Trophoblast cell (in vitro differentiated cells and primary cell): ENCODE data around the gene NMUR1.

Source experiments
- DNase-seq, 2 donors: peaks; one replicate each; pipeline ENCODE4 v3.0.0-alpha.2; 2016
- H2AFZ ChIP-seq: 2 replicates; pipeline ENCODE4 v1.6.1; 2013; ENCODE audit warnings: low read length, moderate library complexity, mild to moderate bottlenecking; ENCODE audit not compliant: insufficient read depth, poor library complexity
- H2AK5ac ChIP-seq: 2 replicates; pipeline ENCODE4 v1.6.1; 2013; ENCODE audit warnings: mild to moderate bottlenecking, low read length
- H2BK120ac ChIP-seq: 2 replicates; pipeline ENCODE4 v1.6.1; 2013; ENCODE audit warnings: low read length, mild to moderate bottlenecking, moderate library complexity; ENCODE audit not compliant: insufficient read depth, poor library complexity
- H2BK12ac ChIP-seq: 2 replicates; pipeline ENCODE4 v1.6.1; 2013; ENCODE audit warnings: mild to moderate bottlenecking, low read length, moderate library complexity
- H2BK5ac ChIP-seq: 2 replicates; pipeline ENCODE4 v1.6.1; 2013; ENCODE audit warnings: low read length, low read depth, moderate library complexity, mild to moderate bottlenecking; ENCODE audit not compliant: poor library complexity
- H3K14ac ChIP-seq: 2 replicates; pipeline ENCODE4 v1.6.1; 2013; ENCODE audit warnings: mild to moderate bottlenecking, low read length
- H3K18ac ChIP-seq: 2 replicates; pipeline ENCODE4 v1.6.1; 2013; ENCODE audit warnings: mild to moderate bottlenecking, low read length
- H3K23ac ChIP-seq: 2 replicates; pipeline ENCODE4 v1.6.1; 2013; ENCODE audit warnings: low read length
- H3K27ac ChIP-seq: 2 replicates; pipeline ENCODE4 v1.5.1; 2013; ENCODE audit warnings: low read depth, mild to moderate bottlenecking, inconsistent platforms, low read length, moderate library complexity
- H3K27me3 ChIP-seq: 2 replicates; pipeline ENCODE4 v1.6.1; 2013; ENCODE audit warnings: inconsistent platforms, mild to moderate bottlenecking, low read length, moderate library complexity; ENCODE audit not compliant: insufficient read depth
- H3K36me3 ChIP-seq, 2 experiments: 1 replicate in 1 of 2; 2 replicates in 1 of 2; pipeline ENCODE4 v1.6.1; 2013; ENCODE audit warnings: low read length in 2 of 2, mild to moderate bottlenecking in 2 of 2, moderate library complexity in 1 of 2; ENCODE audit not compliant: insufficient read depth in 2 of 2, control insufficient read depth in 1 of 2
- H3K4ac ChIP-seq: 2 replicates; pipeline ENCODE4 v1.6.1; 2013; ENCODE audit warnings: low read depth, mild to moderate bottlenecking, low read length, moderate library complexity
- H3K4me1 ChIP-seq, 2 experiments: 1 replicate in 1 of 2; 2 replicates in 1 of 2; pipeline ENCODE4 v1.6.1; 2013; ENCODE audit warnings: low read length in 2 of 2, mild to moderate bottlenecking in 2 of 2, moderate library complexity in 1 of 2; ENCODE audit not compliant: insufficient read depth in 2 of 2, control insufficient read depth in 1 of 2
- H3K4me2 ChIP-seq: 2 replicates; pipeline ENCODE4 v1.6.1; 2013; ENCODE audit warnings: inconsistent platforms, mild to moderate bottlenecking, low read length, moderate library complexity
- H3K4me3 ChIP-seq: 2 replicates; pipeline ENCODE4 v1.5.1; 2013; ENCODE audit warnings: mild to moderate bottlenecking, low read depth, low read length, inconsistent platforms
- H3K79me1 ChIP-seq: one replicate; pipeline ENCODE4 v1.6.1; 2013; ENCODE audit warnings: low read length
- H3K79me2 ChIP-seq: 2 replicates; pipeline ENCODE4 v1.6.1; 2013; ENCODE audit warnings: low read length, mild to moderate bottlenecking; ENCODE audit not compliant: control insufficient read depth, insufficient read depth, poor library complexity
- H3K9ac ChIP-seq: 2 replicates; pipeline ENCODE4 v1.6.1; 2013; ENCODE audit warnings: mild to moderate bottlenecking, low read length
- H3K9me3 ChIP-seq: 2 replicates; pipeline ENCODE4 v1.6.1; 2013; ENCODE audit warnings: low read depth, mild to moderate bottlenecking, control low read depth, inconsistent platforms, low read length; ENCODE audit not compliant: insufficient read depth
- H4K12ac ChIP-seq: 2 replicates; pipeline ENCODE4 v1.6.1; 2013; ENCODE audit warnings: low read depth, mild to moderate bottlenecking, low read length, moderate library complexity
- H4K8ac ChIP-seq: 2 replicates; pipeline ENCODE4 v1.6.1; 2013; ENCODE audit warnings: low read depth, mild to moderate bottlenecking, low read length, moderate library complexity
- H4K91ac ChIP-seq: one replicate; pipeline ENCODE4 v1.6.1; 2013; ENCODE audit warnings: low read depth, mild to moderate bottlenecking, low read length, moderate library complexity
- WGBS: extraction: QIAGEN DNeasy Blood & Tissue Kit; methylation state at CpG from one replicate; pipeline ENCODE4 v1.1.7; 2013; ENCODE audit warnings: missing lambda C conversion rate; ENCODE audit not compliant: insufficient read length, insufficient coverage; ENCODE audit errors: extremely low coverage; 5-methylcytosine and 5-hydroxymethylcytosine counted together

NMUR1 gene

DNA sequence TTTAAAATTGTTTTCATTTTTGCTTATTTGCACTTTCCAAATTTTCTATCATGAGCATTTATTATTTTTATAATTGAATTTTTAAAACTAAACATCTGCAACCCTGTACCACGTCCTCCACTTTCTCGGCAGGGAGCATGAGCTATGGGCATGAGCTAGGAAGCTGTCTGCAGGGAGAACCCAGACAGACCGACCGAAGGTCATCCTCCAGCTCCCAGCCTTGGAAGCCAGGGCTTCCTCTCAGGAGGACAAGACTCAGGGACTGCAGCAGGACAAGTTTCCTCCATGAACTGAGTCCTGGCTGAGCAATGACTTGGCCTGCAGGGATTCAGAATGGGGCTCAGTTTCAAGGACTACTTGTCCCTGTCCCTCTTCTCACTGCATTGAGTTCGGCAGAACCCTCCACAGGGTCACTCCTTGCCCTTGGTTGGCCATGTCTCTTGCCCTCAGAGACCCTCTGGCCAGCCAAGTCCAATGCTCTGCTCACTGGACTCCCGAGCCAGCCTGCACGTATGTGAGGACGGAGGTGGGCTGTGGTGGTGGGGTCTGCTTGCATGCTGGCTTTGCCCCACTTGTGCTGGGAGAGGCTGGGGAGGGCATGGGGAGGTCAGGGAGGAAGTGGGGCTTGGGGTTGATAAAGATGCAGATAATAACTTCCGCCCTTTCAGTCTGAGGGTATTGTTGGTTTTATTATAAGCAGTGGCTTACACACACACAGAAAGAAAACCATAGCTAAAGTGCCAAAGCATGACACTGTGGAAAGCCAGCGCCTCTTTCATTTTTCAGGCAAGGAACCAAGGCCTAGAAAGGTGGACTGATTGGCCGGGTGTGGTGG is 6.6 kb downstream of the NMUR1 start:
- Histone ChIP-seq H3K14ac (no peak overlapping the region), H4K8ac (no peak overlapping the region)
- DNase-seq = no peak

DNA sequence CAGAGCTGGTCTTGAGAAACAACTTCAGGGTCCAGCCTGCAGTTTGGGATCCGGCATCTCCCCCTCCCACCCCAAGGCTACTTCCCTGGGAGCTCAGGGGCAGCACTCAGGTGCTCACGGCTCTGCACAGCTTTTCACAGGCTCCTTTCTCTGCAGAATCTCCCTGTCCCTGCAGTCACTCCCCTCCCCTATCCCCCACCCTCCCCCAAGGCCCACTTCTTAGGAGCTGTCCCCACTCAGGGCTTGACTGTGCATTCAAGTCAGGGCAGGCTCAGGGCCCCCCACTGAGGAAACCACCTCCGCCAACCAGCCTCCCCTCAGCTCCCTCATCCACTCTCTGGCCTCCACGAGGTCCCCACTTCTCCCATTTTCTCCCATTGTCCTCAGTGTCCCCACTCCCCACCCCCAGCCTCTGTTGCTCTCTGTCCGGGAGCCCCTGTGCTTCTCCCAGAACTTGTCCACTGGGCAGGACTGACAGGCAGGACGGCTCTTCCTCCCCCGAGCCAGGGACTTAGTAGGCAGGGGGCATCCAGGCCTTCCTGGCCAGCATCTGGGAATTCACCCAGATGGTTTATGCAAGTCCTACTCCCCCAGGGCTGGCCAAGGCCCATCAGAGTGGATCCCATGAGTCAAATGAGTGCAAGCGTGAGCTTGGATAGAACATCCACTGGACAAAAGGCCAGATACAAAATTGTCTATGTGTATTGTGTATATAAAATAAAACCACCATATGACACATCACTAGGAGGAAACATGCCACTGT is 7.6 kb downstream of the NMUR1 start:
- no peak overlapping the region for H2AFZ ChIP-seq
- H2BK12ac ChIP-seq = no peak overlapping the region
- WGBS = no CpG with 5 or more reads among the region's 8 CpGs
- H2BK5ac ChIP-seq = no peak overlapping the region
- H3K4ac ChIP-seq = no peak overlapping the region
- no peaks in the 10 kb centered on the region for H3K79me2 ChIP-seq
- no peaks in the 10 kb centered on the region for H3K4me1 ChIP-seq
- no peak for DNase-seq
- no peak overlapping the region for H4K8ac ChIP-seq
- H3K9ac ChIP-seq = no peak overlapping the region
- no peak overlapping the region for H3K27ac ChIP-seq
- no peaks in the 10 kb centered on the region for H3K79me1 ChIP-seq
- no peak overlapping the region for H3K18ac ChIP-seq
- no peak overlapping the region for H3K14ac ChIP-seq
- H3K4me3 ChIP-seq = no peak overlapping the region
- H4K91ac ChIP-seq = no peak overlapping the region
- peaks cover 3% of the 10 kb centered on the region for H3K9me3 ChIP-seq
- no peaks in the 10 kb centered on the region for H3K36me3 ChIP-seq
- no peaks in the 10 kb centered on the region for H3K27me3 ChIP-seq
- H2BK120ac ChIP-seq = no peak overlapping the region
- no peak overlapping the region for H3K23ac ChIP-seq
- no peak overlapping the region for H3K4me2 ChIP-seq
- no peak overlapping the region for H2AK5ac ChIP-seq
- H4K12ac ChIP-seq = no peak overlapping the region

More for the DNA sequence above, 6.6 kb downstream of the NMUR1 start:
- no peak overlapping the region for H3K4me2 ChIP-seq
- no peaks in the 10 kb centered on the region for H3K36me3 ChIP-seq
- H3K27ac ChIP-seq = no peak overlapping the region
- peak overlapping the region; percentile 30 for H3K4me3 ChIP-seq
- no peak overlapping the region for H2BK5ac ChIP-seq
- H2BK120ac ChIP-seq = no peak overlapping the region
- no peak overlapping the region for H4K91ac ChIP-seq
- no peaks in the 10 kb centered on the region for H3K79me2 ChIP-seq
- H3K9me3 ChIP-seq = peaks cover 7% of the 10 kb centered on the region
- WGBS = no CpG with 5 or more reads among the region's 11 CpGs
- H2AFZ ChIP-seq = no peak overlapping the region
- H3K27me3 ChIP-seq = peaks cover 3% of the 10 kb centered on the region
- H3K4me1 ChIP-seq = no peaks in the 10 kb centered on the region
- no peaks in the 10 kb centered on the region for H3K79me1 ChIP-seq
- no peak overlapping the region for H2AK5ac ChIP-seq
- peak overlapping the region; percentile 31 for H3K23ac ChIP-seq
- H2BK12ac ChIP-seq = no peak overlapping the region
- H3K4ac ChIP-seq = no peak overlapping the region
- no peak overlapping the region for H3K18ac ChIP-seq
- H4K12ac ChIP-seq = no peak overlapping the region
- no peak overlapping the region for H3K9ac ChIP-seq

DNA sequence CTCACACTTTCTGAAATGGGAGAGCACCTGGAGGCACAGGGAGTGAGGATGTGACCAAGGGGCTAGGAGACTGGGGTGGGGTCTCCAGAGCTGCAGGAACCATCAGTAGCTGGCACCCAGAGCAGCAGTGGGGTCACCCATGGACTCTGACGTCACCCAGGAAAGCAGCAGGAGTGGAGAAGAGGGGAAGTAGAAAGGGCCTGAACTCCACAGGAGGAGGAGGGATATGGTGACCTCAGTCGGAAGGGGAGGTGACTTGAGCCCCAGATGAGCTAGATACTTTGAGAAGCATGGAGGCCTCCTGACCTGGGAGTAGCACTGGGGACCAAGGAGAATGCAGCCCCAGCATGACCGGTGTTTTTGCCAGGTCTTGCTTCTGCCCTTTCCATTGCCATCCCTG is 8.8 kb downstream of the NMUR1 start:
- H3K23ac ChIP-seq = no peak overlapping the region
- H3K9me3 ChIP-seq = peaks cover 3% of the 10 kb centered on the region
- H4K8ac ChIP-seq = no peak overlapping the region
- H3K9ac ChIP-seq = no peak overlapping the region
- H3K4me2 ChIP-seq = no peak overlapping the region
- no peak overlapping the region for H4K91ac ChIP-seq
- no peak overlapping the region for H4K12ac ChIP-seq
- H3K4me1 ChIP-seq = no peaks in the 10 kb centered on the region
- H2BK12ac ChIP-seq = no peak overlapping the region
- no peak overlapping the region for H3K4me3 ChIP-seq
- H2AK5ac ChIP-seq = no peak overlapping the region
- no peaks in the 10 kb centered on the region for H3K79me2 ChIP-seq
- H3K14ac ChIP-seq = no peak overlapping the region
- no peaks in the 10 kb centered on the region for H3K79me1 ChIP-seq
- H3K36me3 ChIP-seq = no peaks in the 10 kb centered on the region
- H3K27me3 ChIP-seq = no peaks in the 10 kb centered on the region
- H3K27ac ChIP-seq = no peak overlapping the region
- no peak for DNase-seq
- WGBS = no CpG with 5 or more reads among the region's 3 CpGs
- H2BK120ac ChIP-seq = no peak overlapping the region
- H2BK5ac ChIP-seq = no peak overlapping the region
- no peak overlapping the region for H2AFZ ChIP-seq
- no peak overlapping the region for H3K4ac ChIP-seq
- no peak overlapping the region for H3K18ac ChIP-seq

DNA sequence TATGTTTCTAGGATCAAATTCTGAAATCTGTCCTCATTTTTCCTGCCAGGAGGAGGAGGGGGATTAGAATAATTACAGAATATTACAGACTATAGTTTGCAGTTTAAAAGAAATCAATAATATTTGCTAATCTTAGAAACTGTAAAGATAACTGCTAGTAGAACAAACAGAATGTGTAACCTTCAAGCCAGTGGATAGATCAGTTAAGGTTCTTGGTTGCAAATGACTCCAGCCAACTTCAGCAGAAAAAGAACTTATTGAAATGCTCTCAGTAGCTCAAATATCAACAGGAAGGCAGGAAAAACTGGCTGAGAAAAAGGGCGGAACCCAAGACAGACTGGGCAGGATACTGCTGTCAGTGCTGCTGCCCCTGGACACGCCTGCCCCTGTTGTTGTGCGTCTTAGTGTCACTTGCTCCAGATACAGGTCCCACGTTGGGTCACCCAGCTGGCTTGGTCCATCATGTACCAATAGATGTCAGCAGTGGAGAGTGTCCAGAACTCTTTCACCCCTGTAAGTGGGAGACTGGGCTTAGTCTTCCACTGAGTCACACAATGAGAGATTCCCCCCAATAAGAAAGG is 10.2 kb downstream of the NMUR1 start:
- Histone ChIP-seq H3K23ac (no peak overlapping the region), H3K27ac (no peak overlapping the region), H3K79me1 (no peaks in the 10 kb centered on the region), H3K9ac (no peak overlapping the region), H4K12ac (no peak overlapping the region), H2BK12ac (no peak overlapping the region), H3K4me1 (peaks cover 0 to under 1% of the 10 kb centered on the region in 2 experiments), H2AFZ (no peak overlapping the region), H2AK5ac (no peak overlapping the region), H3K18ac (no peak overlapping the region), H4K8ac (no peak overlapping the region), H2BK5ac (no peak overlapping the region), H3K4ac (no peak overlapping the region), H3K79me2 (no peaks in the 10 kb centered on the region), H3K27me3 (no peaks in the 10 kb centered on the region), H3K9me3 (peaks cover 3% of the 10 kb centered on the region), H3K4me2 (no peak overlapping the region), H2BK120ac (no peak overlapping the region), H3K4me3 (no peak overlapping the region), H3K36me3 (no peaks in the 10 kb centered on the region), H4K91ac (no peak overlapping the region), H3K14ac (no peak overlapping the region)
- no CpG with 5 or more reads among the region's 4 CpGs for WGBS
- DNase-seq = no peak
